OCI-LY3 (cell line): Measurements from ENCODE around the gene ERC1.
"Not testable (repeated sequence)": the region's sequence is repeated elsewhere in the genome, so short reads cannot be mapped to it uniquely, and the experiment has no call there.

Source experiments
- EZH2phosphoT487 ChIP-seq: fragments of 200-600 bp; shearing (Covaris generic); IDR thresholded peaks from 2 replicates; pipeline ENCODE4 v1.6.1; 2018; ENCODE audit warnings: antibody characterized with exemption, mixed run types, low read depth
- TF ChIP-seq, protein P1 (sequence below): fragments of 200-600, 300-600 bp; sonication (generic); IDR thresholded peaks from 2 replicates; pipeline ENCODE4 v1.5.1; 2014; ENCODE audit warnings: antibody characterized with exemption, low read length, low read depth

DNA sequence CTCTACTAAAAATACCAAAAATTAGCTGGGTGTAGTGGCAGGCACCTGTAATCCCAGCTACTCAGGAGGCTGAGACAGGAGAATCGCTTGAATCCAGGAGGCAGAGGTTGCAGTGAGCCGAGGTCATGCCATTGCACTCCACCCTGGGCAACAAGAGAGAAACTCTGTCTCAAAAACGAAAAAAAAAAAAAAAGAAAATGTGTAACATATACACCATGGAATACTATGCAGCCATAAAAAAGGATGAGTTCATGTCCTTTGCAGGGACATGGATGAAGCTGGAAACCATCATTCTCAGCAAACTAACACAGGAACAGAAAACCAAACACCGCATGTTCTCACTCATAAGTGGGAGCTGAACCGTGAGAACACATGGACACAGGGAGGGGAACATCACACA, 326.0 kb downstream of the ERC1 start:
- TF ChIP-seq, protein P1, sequence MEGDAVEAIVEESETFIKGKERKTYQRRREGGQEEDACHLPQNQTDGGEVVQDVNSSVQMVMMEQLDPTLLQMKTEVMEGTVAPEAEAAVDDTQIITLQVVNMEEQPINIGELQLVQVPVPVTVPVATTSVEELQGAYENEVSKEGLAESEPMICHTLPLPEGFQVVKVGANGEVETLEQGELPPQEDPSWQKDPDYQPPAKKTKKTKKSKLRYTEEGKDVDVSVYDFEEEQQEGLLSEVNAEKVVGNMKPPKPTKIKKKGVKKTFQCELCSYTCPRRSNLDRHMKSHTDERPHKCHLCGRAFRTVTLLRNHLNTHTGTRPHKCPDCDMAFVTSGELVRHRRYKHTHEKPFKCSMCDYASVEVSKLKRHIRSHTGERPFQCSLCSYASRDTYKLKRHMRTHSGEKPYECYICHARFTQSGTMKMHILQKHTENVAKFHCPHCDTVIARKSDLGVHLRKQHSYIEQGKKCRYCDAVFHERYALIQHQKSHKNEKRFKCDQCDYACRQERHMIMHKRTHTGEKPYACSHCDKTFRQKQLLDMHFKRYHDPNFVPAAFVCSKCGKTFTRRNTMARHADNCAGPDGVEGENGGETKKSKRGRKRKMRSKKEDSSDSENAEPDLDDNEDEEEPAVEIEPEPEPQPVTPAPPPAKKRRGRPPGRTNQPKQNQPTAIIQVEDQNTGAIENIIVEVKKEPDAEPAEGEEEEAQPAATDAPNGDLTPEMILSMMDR = not testable (repeated sequence)
- not testable (repeated sequence) for TF ChIP-seq EZH2phosphoT487
